ENCODE results near the gene ZC3H10. TPM values are rescaled to one million over a fixed set of nuclear protein-coding genes. Genes with fewer than 3 reads are reported as not detected.

ZC3H10 gene
- total and polyA plus RNA-seq, 2 experiments from 2014 or later = 2.7 to 5.4 TPM

GRCh38 chr12:56141946-56142784 is 24.1 kb downstream of the ZC3H10 start (continued):
- TF ChIP-seq REST (IDR thresholded peaks at IDR 0.05; ENCODE audit: unreplicated experiment) (no peak), EZH2 (IDR thresholded peaks at IDR 0.05; ENCODE audit: low read depth, unreplicated experiment) (no peak), STAT1 (IDR thresholded peaks at IDR 0.05; ENCODE audit: unreplicated experiment) (no peak), NANOG (IDR thresholded peaks at IDR 0.05; ENCODE audit: borderline replicate concordance) (no peak), EZH2phosphoT487 (IDR thresholded peaks at IDR 0.05; ENCODE audit: unreplicated experiment) (no peak), ZNF331 (CRISPR knock-in tag; IDR thresholded peaks at IDR 0.05; ENCODE audit: low read depth) (no peak)

GRCh38 chr12:56143217-56143616 is 25.2 kb downstream of the ZC3H10 start:
- Histone ChIP-seq H4K20me1 (replicated peaks; ENCODE audit: insufficient read depth) (no peaks in the 10 kb centered on the region; the same call in 1 of the 2 replicates), H2AFZ (no peak overlapping the region), H3K36me3 (ENCODE audit: insufficient read depth) (peaks cover 57% of the 10 kb centered on the region), H3K4me2 (no peak overlapping the region), H3K27me3 (ENCODE audit: insufficient read depth) (no peaks in the 10 kb centered on the region), H3K4me1 (ENCODE audit: insufficient read depth) (no peaks in the 10 kb centered on the region), H3K27ac (ENCODE audit: low read depth) (no peak overlapping the region), H3F3A (replicated peaks; ENCODE audit: low read depth) (peaks cover 6% of the 10 kb centered on the region; the same call in 1 of the 2 replicates), H3K79me2 (replicated peaks; ENCODE audit: insufficient read depth) (no peaks in the 10 kb centered on the region), H3K9me2 (ENCODE audit: insufficient read depth) (no peaks in the 10 kb centered on the region), H3K4me3 (no peak overlapping the region)
- Mint-ChIP-seq H3K27me3 (ENCODE audit: insufficient read depth, low read depth, poor library complexity) (peaks cover 4% of the 10 kb centered on the region), H3K4me3 (no peak overlapping the region), H3K36me3 (ENCODE audit: low read depth) (peaks cover 71% of the 10 kb centered on the region), H3K9me3 (no peaks in the 10 kb centered on the region), H3K27ac (no peak overlapping the region), H3K4me1 (no peaks in the 10 kb centered on the region)
- TF ChIP-seq REST (IDR thresholded peaks at IDR 0.05; ENCODE audit: unreplicated experiment) = no peak
- DNase-seq (ENCODE audit: low spot score) (no peak), ATAC-seq (no peak)
